Natural killer cell (primary cell): ENCODE data around the gene ZKSCAN3. TPM values are rescaled to one million over a fixed set of nuclear protein-coding genes. Genes with fewer than 3 reads are reported as not detected.

Experiments
- ATAC-seq, 3 donors: fragments of 150-1000 bp in 2 of 3; fragments of 200-7000 bp in 1 of 3; cut with Tn5 transposase; 1 replicate in 1 of 3; 2 replicates in 2 of 3; pipeline ENCODE4 v1.10.0; 2021; ENCODE audit warnings: mild to moderate bottlenecking in 2 of 3, moderate library complexity in 2 of 3
- DNase-seq, 2 donors: peaks; one replicate each; pipeline versions ENCODE4 v3.0.0 to v3.0.0-alpha.2; 2013 to 2021; ENCODE audit warnings: mixed read lengths in 1 of 2
- H3K27ac ChIP-seq: one replicate; pipeline ENCODE4 v1.5.1; 2013; ENCODE audit warnings: mild to moderate bottlenecking, low read length
- H3K27me3 ChIP-seq: one replicate; pipeline ENCODE4 v1.6.1; 2013; ENCODE audit warnings: low read length; ENCODE audit not compliant: control insufficient read depth, insufficient read depth
- H3K36me3 ChIP-seq: one replicate; pipeline ENCODE4 v1.6.1; 2013; ENCODE audit warnings: low read length; ENCODE audit not compliant: control insufficient read depth, insufficient read depth
- H3K4me1 ChIP-seq: one replicate; pipeline ENCODE4 v1.6.1; 2013; ENCODE audit warnings: low read length; ENCODE audit not compliant: control insufficient read depth, insufficient read depth
- H3K4me3 ChIP-seq: one replicate; pipeline ENCODE4 v1.5.1; 2013; ENCODE audit warnings: low read length
- H3K9me3 ChIP-seq: one replicate; pipeline ENCODE4 v1.6.1; 2013; ENCODE audit warnings: low read length; ENCODE audit not compliant: control insufficient read depth, insufficient read depth
- H3K27ac Mint-ChIP-seq, 2 donors: one replicate each; pipeline ENCODE4 v1.8.0; 2022; ENCODE audit warnings: mild to moderate bottlenecking in 2 of 2, mixed read lengths in 2 of 2, moderate library complexity in 1 of 2
- H3K27me3 Mint-ChIP-seq, 2 donors: one replicate each; pipeline ENCODE4 v1.8.0; 2022; ENCODE audit warnings: low read depth in 2 of 2, mixed read lengths in 2 of 2
- H3K36me3 Mint-ChIP-seq: one replicate; pipeline ENCODE4 v1.8.0; 2022; ENCODE audit warnings: mixed read lengths
- H3K4me1 Mint-ChIP-seq, 2 donors: one replicate each; pipeline ENCODE4 v1.8.0; 2022; ENCODE audit warnings: mixed read lengths in 2 of 2
- H3K4me3 Mint-ChIP-seq: one replicate; pipeline ENCODE4 v1.8.0; 2022; ENCODE audit warnings: mild to moderate bottlenecking, moderate library complexity, mixed read lengths
- H3K9me3 Mint-ChIP-seq, 2 donors: one replicate each; pipeline ENCODE4 v1.8.0; 2022; ENCODE audit warnings: mixed read lengths in 2 of 2
- WGBS: methylation state at CpG from one replicate; pipeline ENCODE4 v1.1.7; 2013; ENCODE audit warnings: missing lambda C conversion rate; ENCODE audit not compliant: insufficient coverage; 5-methylcytosine and 5-hydroxymethylcytosine counted together
- intact Hi-C: fragments of 100-400 bp; cut with micrococcal nuclease; formaldehyde crosslinking; loops from one replicate; pipeline ENCODE4 v1.14.2; 2022
- total RNA-seq, 4 donors: library from RNA; stranded (reverse); fragments of 120-200 nt in 1 of 4; gene quantifications; one replicate each; pipeline versions ENCODE4 v1.2.3 to v1.2.4, GENCODE V29; 2013 to 2022
- TF ChIP-seq, protein P1 (sequence below): fragments of 200-600 bp; IDR thresholded peaks from one replicate; pipeline ENCODE4 v1.8.0; 2022; ENCODE audit warnings: antibody characterized with exemption

Gene ZKSCAN3
- total RNA-seq, 3 donors from 2014 or later (not counting 1 experiment from before 2014, with no cell fraction given) = 3.1 to 6.0 (median 4.7) TPM

DNA sequence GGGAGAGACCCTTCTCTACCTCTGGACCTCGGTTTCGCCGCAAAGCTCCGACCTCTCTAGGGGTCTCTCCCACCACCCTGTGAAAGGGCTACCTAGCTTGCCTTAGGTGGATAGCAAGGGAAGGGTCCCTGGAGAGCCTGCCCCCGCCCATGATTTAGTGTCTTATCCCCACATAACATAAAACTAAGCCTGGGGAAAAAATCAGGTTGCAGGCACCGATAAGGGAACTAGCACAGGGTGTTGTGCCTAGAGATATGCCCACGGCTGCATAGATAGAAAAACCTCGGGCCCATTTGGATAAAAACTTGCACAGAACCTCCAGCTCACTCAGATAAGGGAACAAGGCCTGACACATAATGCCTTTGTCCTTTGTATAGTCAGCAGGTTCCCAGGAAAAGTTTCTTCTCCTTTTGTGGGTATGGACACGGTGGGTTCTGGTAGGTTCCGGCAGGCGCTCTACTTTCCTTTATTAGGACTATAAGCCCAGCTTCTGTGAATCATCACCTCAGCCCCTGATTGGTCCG lies 14.6 kb upstream of the ZKSCAN3 start:
- Histone ChIP-seq H3K4me1 (peaks cover 18% of the 10 kb centered on the region), H3K36me3 (no peaks in the 10 kb centered on the region), H3K27me3 (no peaks in the 10 kb centered on the region), H3K27ac (peak overlapping the region; percentile 93), H3K9me3 (no peaks in the 10 kb centered on the region), H3K4me3 (peak overlapping the region; percentile 78)
- TF ChIP-seq, protein P1, sequence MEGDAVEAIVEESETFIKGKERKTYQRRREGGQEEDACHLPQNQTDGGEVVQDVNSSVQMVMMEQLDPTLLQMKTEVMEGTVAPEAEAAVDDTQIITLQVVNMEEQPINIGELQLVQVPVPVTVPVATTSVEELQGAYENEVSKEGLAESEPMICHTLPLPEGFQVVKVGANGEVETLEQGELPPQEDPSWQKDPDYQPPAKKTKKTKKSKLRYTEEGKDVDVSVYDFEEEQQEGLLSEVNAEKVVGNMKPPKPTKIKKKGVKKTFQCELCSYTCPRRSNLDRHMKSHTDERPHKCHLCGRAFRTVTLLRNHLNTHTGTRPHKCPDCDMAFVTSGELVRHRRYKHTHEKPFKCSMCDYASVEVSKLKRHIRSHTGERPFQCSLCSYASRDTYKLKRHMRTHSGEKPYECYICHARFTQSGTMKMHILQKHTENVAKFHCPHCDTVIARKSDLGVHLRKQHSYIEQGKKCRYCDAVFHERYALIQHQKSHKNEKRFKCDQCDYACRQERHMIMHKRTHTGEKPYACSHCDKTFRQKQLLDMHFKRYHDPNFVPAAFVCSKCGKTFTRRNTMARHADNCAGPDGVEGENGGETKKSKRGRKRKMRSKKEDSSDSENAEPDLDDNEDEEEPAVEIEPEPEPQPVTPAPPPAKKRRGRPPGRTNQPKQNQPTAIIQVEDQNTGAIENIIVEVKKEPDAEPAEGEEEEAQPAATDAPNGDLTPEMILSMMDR = no peak
- Mint-ChIP-seq H3K9me3 (peaks cover 0 to under 1% of the 10 kb centered on the region in 2 donors), H3K36me3 (no peaks in the 10 kb centered on the region), H3K4me1 (peaks cover 0 to 15% of the 10 kb centered on the region in 2 donors), H3K27ac (no peak overlapping the region), H3K4me3 (no peak overlapping the region), H3K27me3 (peaks cover 0 to 5% of the 10 kb centered on the region in 2 donors)
- intact Hi-C loops = loop anchor here (1.0 to 5.0 kb wide), 5 partner anchors 14 to 253 kb away; partner anchors contain the start of genes ZKSCAN3, ZKSCAN4, ZNF165 and ZSCAN26
- ATAC-seq (peak in 2 of 3 donors; percentile 9 to 10), DNase-seq (no peak)
- 29% methylated on average over 12 of the region's 12 CpGs for WGBS

GRCh38 chr6:28335564-28336283 lies 14.0 kb upstream of the ZKSCAN3 start, which contains the start of gene ZSCAN31:
Gene ZSCAN31 (minus strand): TSS chr6:28336148. CDS start chr6:28329683, 6,465 bp downstream.
- peaks cover 4% of the 10 kb centered on the region for H3K36me3 Mint-ChIP-seq
- peak within 1 kb of the TSS; percentile 78 for H3K4me3 ChIP-seq
- no peaks in the 10 kb centered on the region for H3K9me3 ChIP-seq
- H3K4me3 Mint-ChIP-seq = no peak within 1 kb of the TSS
- H3K27me3 Mint-ChIP-seq = peaks cover 0 to 11% of the 10 kb centered on the region in 2 donors
- DNase-seq (peak; percentile 78 to 91), ATAC-seq (peak; percentile 86 to 95 (median 89))
- peak within 1 kb of the TSS; percentile 93 for H3K27ac ChIP-seq
- WGBS = under 1% methylated on average over 35 of the region's 35 CpGs
- TF ChIP-seq, protein P1 = no peak
- peaks cover 0 to 7% of the 10 kb centered on the region in 2 donors for H3K9me3 Mint-ChIP-seq
- peaks cover 0 to 15% of the 10 kb centered on the region in 2 donors for H3K4me1 Mint-ChIP-seq
- H3K27ac Mint-ChIP-seq = no peak within 1 kb of the TSS
- intact Hi-C loops = loop anchor here (1.0 to 5.0 kb wide), 6 partner anchors 14 to 497 kb away; partner anchors contain the start of genes ZKSCAN3, ZKSCAN4, ZNF165 and ZSCAN26
- no peaks in the 10 kb centered on the region for H3K27me3 ChIP-seq
- peaks cover 18% of the 10 kb centered on the region for H3K4me1 ChIP-seq
- no peaks in the 10 kb centered on the region for H3K36me3 ChIP-seq

DNA sequence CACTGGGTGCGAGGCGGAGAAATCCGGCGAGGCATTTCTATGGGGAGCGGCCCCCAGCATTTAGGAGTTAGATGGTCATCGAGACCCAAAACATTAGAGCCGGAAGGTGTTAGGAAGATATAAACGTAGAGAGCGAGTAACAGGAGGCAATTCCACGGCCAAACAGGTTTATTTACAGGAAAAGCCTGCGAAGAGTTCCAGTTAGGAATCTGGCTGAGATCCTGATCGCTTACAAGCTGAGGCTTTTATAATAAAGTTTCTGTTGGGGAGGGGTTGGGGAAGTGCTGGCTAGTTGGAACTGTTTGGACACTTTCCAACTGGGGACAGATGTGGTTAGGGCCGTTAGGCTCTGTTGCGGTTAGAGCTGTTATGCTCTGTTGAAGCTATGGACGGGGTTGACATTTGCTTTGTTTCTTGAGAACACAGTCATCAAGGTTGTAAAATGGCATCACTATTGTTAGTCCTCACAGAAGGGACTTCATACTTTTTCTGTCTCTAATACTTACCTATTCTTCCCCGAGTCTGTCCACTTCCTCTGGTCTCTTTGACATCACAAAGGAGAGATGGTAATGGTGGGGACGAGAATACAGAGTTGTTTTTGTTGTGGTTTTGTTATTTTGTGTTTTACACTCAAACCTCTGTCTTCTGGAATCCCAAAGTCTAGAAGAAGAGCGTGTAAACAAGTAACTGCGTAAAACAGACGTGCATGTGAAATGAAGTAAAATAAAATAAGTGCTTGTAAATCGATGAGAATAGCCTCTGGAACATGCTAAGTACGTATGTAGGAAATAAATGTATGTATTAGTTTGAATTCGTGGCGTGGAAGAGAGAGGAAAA lies 13.2 kb upstream of the ZKSCAN3 start:
- Mint-ChIP-seq H3K4me3 (no peak overlapping the region), H3K9me3 (peaks cover 0 to 8% of the 10 kb centered on the region in 2 donors), H3K36me3 (peaks cover 6% of the 10 kb centered on the region), H3K27me3 (peaks cover under 1 to 18% of the 10 kb centered on the region in 2 donors), H3K4me1 (peaks cover 0 to 15% of the 10 kb centered on the region in 2 donors), H3K27ac (no peak overlapping the region)
- intact Hi-C loops = loop anchor here (1.0 to 5.0 kb wide), 4 partner anchors 84 to 498 kb away; partner anchors contain the start of genes ZKSCAN4 and ZNF165
- TF ChIP-seq, protein P1 = no peak
- Histone ChIP-seq H3K4me3 (peak overlapping the region; percentile 78), H3K9me3 (no peaks in the 10 kb centered on the region), H3K4me1 (peaks cover 18% of the 10 kb centered on the region), H3K27me3 (no peaks in the 10 kb centered on the region), H3K27ac (peak overlapping the region; percentile 93), H3K36me3 (no peaks in the 10 kb centered on the region)
- DNase-seq (peak; percentile 35 to 68), ATAC-seq (peak; percentile 18 to 49 (median 25))
- 13% methylated on average over 23 of the region's 24 CpGs for WGBS
